Astrocyte of the cerebellum (primary cell): Measurements from ENCODE around the gene ELMOD2.
A peak's percentile ranks its signal among the peaks of the same experiment; 100 is the strongest.

Experiments
- DNase-seq: peaks from one replicate; pipeline ENCODE4 v3.0.0-alpha.2; 2011; ENCODE audit warnings: low read depth
- H3K4me3 ChIP-seq: 2 replicates; pipeline ENCODE4 v1.5.1; 2011; ENCODE audit warnings: mild to moderate bottlenecking, low read depth, low read length, moderate library complexity
- in situ Hi-C: cut with HindIII; loops from 2 replicates; pipeline ENCODE4 v1.10.0; 2017; ENCODE audit warnings: low sequenced_read_pairs
- TF ChIP-seq, protein P1 (sequence below): IDR thresholded peaks from 2 replicates; pipeline ENCODE4 v1.5.1; 2012; ENCODE audit warnings: low read length, low read depth, moderate library complexity, mild to moderate bottlenecking; ENCODE audit errors: missing control alignments

Gene ELMOD2

DNA sequence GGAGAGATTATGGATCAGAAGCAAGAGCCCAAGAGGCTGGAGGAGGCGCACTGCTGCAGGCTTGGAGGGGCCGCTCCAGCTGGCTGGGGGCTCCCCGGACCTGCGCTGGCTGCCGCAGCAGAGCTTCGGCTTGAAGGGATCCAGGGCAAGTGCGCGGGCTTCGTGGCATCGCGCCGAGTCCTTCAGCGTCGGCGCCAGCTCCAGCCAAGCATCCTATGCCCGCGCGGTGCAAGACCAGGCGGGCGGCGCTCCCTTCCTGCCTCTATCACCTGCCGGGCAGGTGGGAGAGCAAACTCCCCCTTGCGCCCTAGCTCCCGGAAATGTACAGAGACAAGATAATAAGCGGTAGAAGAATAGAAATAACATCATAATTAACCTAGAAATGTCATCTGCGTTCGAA, 55.3 kb downstream of the ELMOD2 start:
- TF ChIP-seq, protein P1, sequence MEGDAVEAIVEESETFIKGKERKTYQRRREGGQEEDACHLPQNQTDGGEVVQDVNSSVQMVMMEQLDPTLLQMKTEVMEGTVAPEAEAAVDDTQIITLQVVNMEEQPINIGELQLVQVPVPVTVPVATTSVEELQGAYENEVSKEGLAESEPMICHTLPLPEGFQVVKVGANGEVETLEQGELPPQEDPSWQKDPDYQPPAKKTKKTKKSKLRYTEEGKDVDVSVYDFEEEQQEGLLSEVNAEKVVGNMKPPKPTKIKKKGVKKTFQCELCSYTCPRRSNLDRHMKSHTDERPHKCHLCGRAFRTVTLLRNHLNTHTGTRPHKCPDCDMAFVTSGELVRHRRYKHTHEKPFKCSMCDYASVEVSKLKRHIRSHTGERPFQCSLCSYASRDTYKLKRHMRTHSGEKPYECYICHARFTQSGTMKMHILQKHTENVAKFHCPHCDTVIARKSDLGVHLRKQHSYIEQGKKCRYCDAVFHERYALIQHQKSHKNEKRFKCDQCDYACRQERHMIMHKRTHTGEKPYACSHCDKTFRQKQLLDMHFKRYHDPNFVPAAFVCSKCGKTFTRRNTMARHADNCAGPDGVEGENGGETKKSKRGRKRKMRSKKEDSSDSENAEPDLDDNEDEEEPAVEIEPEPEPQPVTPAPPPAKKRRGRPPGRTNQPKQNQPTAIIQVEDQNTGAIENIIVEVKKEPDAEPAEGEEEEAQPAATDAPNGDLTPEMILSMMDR: no peak
- H3K4me3 ChIP-seq: no peak overlapping the region
- no peak for DNase-seq
- in situ Hi-C loops: no loop called here

DNA sequence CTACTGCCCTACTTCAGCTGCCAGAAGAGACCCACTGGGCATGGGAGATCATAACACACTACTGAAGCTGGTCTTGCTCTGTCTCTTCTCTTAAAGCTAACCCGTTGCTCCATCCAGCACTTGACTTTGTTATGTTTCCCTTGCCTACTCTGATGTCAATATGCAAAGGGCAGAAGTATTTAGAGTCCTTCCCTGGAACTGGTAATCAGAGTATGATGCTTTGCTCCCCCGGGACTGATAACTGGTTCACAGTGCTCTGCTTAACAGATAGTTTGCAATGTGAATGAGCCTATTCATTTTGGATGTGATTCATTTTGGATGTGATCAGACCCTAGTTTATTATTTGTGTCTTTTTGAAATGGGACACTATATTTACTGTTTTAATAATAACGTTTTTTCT, 57.1 kb downstream of the ELMOD2 start:
- H3K4me3 ChIP-seq: no peak overlapping the region
- in situ Hi-C loops: no loop called here
- TF ChIP-seq, protein P1: no peak
- no peak for DNase-seq

DNA sequence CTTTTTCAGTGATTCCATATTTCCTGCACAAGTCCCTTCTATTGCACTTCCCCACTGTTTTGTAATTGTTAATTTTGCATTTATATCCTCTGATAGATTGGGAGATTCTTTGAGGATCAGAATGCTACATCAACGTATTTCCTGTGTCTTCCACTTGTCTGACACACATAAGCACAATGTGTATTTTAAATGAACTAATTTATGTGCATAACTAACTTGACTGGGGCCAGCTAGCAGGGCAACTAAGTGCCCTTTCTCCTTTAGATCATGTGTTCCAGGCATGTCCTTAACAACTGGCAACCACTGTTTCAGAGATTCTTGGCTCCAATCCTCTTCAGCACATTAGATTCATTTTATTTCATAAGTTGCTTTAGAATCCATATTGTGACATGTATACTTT, 60.5 kb downstream of the ELMOD2 start:
- no peak for DNase-seq
- in situ Hi-C loops: no loop called here
- no peak overlapping the region for H3K4me3 ChIP-seq
- TF ChIP-seq, protein P1: no peak

DNA sequence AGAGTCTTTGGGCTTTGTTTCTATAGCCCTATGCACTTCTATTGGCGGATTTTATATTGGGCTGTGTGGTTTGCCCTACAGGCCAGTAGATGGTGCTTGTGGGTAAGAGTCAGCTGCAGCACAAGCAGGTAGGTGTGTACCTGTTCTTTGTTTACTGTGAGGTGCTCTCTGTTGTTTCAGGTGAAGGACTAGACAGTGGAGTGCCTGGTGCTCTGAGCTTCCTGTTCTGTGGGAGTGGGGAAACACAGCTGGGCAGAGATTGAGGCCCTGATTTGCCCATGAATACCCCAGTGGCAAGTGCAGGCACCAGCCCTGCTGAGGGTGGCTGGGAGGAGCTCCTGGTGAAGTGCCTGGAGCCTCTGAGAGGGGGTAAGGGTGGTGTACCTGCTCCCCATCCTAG, 71.1 kb downstream of the ELMOD2 start:
- H3K4me3 ChIP-seq: no peak overlapping the region
- TF ChIP-seq, protein P1: peak; percentile 50
- in situ Hi-C loops: no loop called here
- DNase-seq: no peak

DNA sequence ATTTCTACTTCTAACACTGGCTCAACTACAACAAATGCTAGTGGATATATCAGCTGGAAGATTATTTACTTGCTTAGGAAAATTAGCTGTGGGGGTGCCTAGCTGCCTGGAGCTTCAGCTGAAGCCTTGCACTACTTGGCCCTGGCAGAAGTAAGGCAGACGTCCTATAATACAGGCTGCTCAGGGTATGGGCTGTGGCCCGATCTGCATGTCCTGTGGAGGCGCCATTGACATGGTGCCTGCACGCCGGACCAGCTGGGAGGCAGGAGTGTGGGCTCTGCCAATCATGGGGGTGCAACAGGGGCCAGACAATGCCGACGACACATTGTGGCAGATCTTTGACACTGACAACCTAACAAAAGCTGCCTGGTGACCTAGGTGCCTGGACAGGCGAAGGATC, 76.4 kb downstream of the ELMOD2 start:
- in situ Hi-C loops: no loop called here
- TF ChIP-seq, protein P1: no peak
- DNase-seq: no peak

DNA sequence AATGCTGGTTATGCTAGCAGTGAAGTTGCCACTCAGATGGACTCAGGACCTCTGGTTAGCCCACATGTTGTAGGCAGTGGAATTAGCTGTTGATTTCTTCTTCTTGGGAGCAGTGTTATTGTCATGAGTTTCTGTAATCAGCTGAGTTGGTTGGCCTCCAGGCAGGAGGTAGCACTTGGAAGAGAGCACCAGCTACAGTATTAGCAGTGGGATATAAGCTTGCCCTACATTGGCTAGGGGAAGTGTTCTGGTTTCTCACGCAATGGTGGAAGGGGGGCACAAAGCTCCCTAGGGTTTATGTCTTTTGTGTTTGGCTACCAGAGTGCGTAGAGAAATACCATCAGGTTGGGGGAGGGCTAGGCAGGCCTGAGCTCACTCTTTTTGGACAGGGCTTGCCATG, 78.7 kb downstream of the ELMOD2 start:
- no peak for DNase-seq
- in situ Hi-C loops: no loop called here
- no peak overlapping the region for H3K4me3 ChIP-seq
- TF ChIP-seq, protein P1: no peak

More for the DNA sequence above, 76.4 kb downstream of the ELMOD2 start:
- no peak overlapping the region for H3K4me3 ChIP-seq

DNA sequence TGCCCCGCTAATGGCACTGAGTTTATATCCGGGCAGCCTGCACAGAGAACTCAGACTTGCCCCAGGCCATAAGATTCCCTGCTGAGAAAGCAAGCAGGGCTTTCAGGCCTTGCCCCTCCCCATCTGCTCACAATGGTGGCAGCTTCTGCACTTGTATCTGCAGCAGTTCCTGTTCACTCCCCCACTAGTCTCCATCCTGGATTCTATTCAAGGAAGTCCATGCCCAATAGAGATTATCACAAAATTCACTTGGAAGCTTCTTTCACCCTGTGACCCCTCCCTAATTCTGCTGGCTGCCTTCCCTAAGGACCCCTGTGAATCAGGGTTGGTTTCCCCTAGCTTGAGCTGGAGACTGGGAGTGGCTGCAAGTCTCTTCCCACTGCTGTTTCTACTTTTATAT, 79.3 kb downstream of the ELMOD2 start:
- H3K4me3 ChIP-seq: no peak overlapping the region
- in situ Hi-C loops: no loop called here
- DNase-seq: no peak
- TF ChIP-seq, protein P1: no peak
